Smooth muscle cell of the pulmonary artery (primary cell): ENCODE results near the gene ZDHHC3. TPM values are rescaled to one million over a fixed set of nuclear protein-coding genes. Genes with fewer than 3 reads are reported as not detected.

ENCODE experiments used
- total RNA-seq: library from RNA; depleted of rRNA; stranded (reverse); fragments of >200 nt; gene quantifications from 2 replicates; pipeline ENCODE4 v1.2.3, GENCODE V29; 2014

ZDHHC3 gene
- 50.4 and 58.5 TPM in 2 replicates for total RNA-seq

GRCh38 chr3:44976002-44976815, at the start of gene ZDHHC3, which contains the start of gene EXOSC7:
Gene ZDHHC3 (minus strand): TSS chr3:44976174. CDS start chr3:44959436, 16,738 bp downstream.
Gene EXOSC7 (plus strand): TSS chr3:44976244. CDS start chr3:44976278, 34 bp downstream.

Other genes starting within 250 kb of the ZDHHC3 start
- 3.0 and 6.2 TPM in 2 replicates for gene ZNF501, start 246.5 kb downstream of the ZDHHC3 start, total RNA-seq
- 15.8 and 18.7 TPM in 2 replicates for gene KIAA1143, start 214.6 kb downstream of the ZDHHC3 start, total RNA-seq
- 1.3 and 2.9 TPM in 2 replicates for gene KIF15, start 214.4 kb downstream of the ZDHHC3 start, total RNA-seq
- gene TMEM42, start 114.3 kb downstream of the ZDHHC3 start, total RNA-seq, result 16.9 and 17.1 TPM in 2 replicates
- not detected in 2 replicates for gene TGM4, start 101.6 kb downstream of the ZDHHC3 start, total RNA-seq
- gene EXOSC7, start 70 bp upstream of the ZDHHC3 start, total RNA-seq, result 33.4 and 42.2 TPM in 2 replicates
- gene CLEC3B, start 50.1 kb upstream of the ZDHHC3 start, total RNA-seq, result 5.0 and 29.6 TPM in 2 replicates
- gene CDCP1, start 170.2 kb upstream of the ZDHHC3 start, total RNA-seq, result 20.7 and 87.6 TPM in 2 replicates